Kidney epithelial cell (primary cell): ENCODE results near the gene GBP6. TPM values are rescaled to one million over a fixed set of nuclear protein-coding genes. Genes with fewer than 3 reads are reported as not detected.
"Not testable (repeated sequence)": the region's sequence is repeated elsewhere in the genome, so short reads cannot be mapped to it uniquely, and the experiment has no call there.

ENCODE experiments used
- DNase-seq: peaks from one replicate; pipeline ENCODE4 v3.0.0-alpha.2; 2010; ENCODE audit warnings: low read depth
- H3K27me3 ChIP-seq: 2 replicates; pipeline ENCODE4 v1.6.0; 2011; ENCODE audit warnings: low read length; ENCODE audit not compliant: control insufficient read depth, insufficient read depth
- H3K36me3 ChIP-seq: 2 replicates; pipeline ENCODE4 v1.5.1; 2011; ENCODE audit warnings: low read length; ENCODE audit not compliant: control insufficient read depth, insufficient read depth
- H3K4me3 ChIP-seq: 2 replicates; pipeline ENCODE4 v1.5.1; 2011; ENCODE audit warnings: low read depth, mild to moderate bottlenecking, control low read depth, low read length
- CTCF ChIP-seq: IDR thresholded peaks from 2 replicates; pipeline ENCODE4 v1.5.1; 2011; ENCODE audit warnings: mild to moderate bottlenecking, moderate library complexity, low read length, control low read depth, inconsistent platforms; ENCODE audit not compliant: insufficient read depth, poor library complexity, severe bottlenecking
- total RNA-seq: library from RNA; depleted of rRNA; stranded (reverse); fragments of >200 nt; gene quantifications from 2 replicates; pipeline ENCODE4 v1.2.3, GENCODE V29; 2015

Gene GBP6
- total RNA-seq, 1 donor from 2014 or later = 0.21 TPM

GRCh38 chr1:89394851-89395250 is 31.0 kb downstream of the GBP6 start:
- no peaks in the 10 kb centered on the region for H3K27me3 ChIP-seq
- no peak for TF ChIP-seq CTCF
- H3K36me3 ChIP-seq = no peaks in the 10 kb centered on the region
- H3K4me3 ChIP-seq = no peak overlapping the region
- DNase-seq = no peak

GRCh38 chr1:89396902-89397301 is 33.0 kb downstream of the GBP6 start:
- H3K4me3 ChIP-seq = no peak overlapping the region
- no peaks in the 10 kb centered on the region for H3K36me3 ChIP-seq
- no peak for DNase-seq
- H3K27me3 ChIP-seq = no peaks in the 10 kb centered on the region
- no peak for TF ChIP-seq CTCF

DNA sequence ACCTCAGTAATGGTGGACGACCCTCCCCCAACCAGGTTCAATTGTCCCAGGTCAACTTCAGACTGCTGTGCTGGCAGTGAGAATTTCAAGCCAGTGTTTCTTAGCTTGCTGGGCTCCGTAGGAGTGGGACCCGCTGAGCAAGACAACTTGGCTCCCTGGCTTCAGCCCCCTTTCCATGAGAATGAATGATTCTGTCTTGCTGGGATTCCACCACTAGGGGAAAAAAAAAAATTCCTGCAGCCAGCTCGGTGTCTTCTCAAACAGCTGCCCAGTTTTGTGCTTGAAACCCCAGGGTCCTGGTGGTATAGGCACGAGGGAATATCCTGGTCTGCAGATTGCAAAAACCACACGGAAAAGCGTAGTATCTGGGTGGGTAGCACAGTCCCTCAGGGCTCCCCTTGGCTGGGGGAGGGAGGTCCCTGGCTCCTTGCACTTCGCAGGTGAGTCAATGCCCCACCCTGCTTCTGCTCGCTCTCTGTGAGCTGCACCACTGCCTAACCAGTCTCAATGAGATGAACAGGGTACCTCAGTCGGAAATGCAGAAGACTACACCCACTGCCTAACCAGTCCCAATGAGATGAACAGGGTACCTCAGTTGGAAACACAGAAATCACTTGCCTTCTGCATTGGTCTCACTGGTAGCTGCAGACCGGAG is 41.5 kb downstream of the GBP6 start:
- TF ChIP-seq CTCF = no peak
- DNase-seq = no peak
- Histone ChIP-seq H3K36me3 (no peaks in the 10 kb centered on the region), H3K27me3 (no peaks in the 10 kb centered on the region), H3K4me3 (no peak overlapping the region)

DNA sequence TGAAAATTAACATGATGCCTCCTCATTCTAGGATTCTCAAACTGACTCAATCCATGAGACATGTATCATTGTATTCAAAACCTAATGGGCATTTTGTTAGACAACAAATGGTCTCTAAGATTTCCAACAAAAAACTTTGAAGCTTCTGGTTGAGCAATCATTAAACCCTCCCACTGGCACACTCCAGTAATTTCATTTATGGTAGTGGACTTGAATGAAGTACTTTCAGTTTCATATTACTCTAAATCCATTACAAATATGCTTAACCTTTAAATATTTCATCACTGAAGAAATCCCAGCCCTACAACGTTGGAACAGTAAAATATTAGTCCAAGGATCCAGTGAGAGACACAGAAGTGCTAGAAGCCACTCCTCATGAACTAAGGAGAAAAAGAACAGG is 43.5 kb downstream of the GBP6 start:
- Histone ChIP-seq H3K27me3 (no peaks in the 10 kb centered on the region), H3K36me3 (no peaks in the 10 kb centered on the region), H3K4me3 (peak overlapping the region; percentile 9)
- no peak for TF ChIP-seq CTCF
- peak; percentile 26 for DNase-seq

DNA sequence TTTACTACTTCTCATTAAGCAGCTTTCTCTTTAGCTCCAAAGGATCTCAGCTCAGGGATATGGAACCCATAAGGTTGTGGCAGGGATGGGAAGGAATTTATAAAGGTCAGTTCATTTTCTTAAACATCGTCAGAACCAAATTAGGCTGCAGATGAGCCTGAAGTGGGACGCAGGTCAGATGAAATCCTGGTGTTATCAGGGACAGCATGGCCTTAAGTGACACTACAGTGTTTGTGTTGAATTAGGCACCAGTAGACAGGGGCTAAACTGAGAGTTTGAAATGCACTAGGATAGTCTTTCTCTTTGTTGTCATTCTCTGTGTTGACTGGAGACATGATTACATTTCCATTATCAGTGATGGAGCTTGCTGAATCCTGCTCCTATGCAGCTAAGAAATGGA is 43.9 kb downstream of the GBP6 start:
- not testable (repeated sequence) for H3K36me3 ChIP-seq, H3K4me3 ChIP-seq, DNase-seq, H3K27me3 ChIP-seq

GRCh38 chr1:89425056-89425455 is 61.2 kb downstream of the GBP6 start:
- H3K36me3 ChIP-seq = no peaks in the 10 kb centered on the region
- no peaks in the 10 kb centered on the region for H3K27me3 ChIP-seq
- H3K4me3 ChIP-seq = no peak overlapping the region
- no peak for DNase-seq
- no peak for TF ChIP-seq CTCF
